ENCODE results near the gene CNTNAP2. TPM values are rescaled to one million over a fixed set of nuclear protein-coding genes. Genes with fewer than 3 reads are reported as not detected.

Gene CNTNAP2
- total and polyA plus RNA-seq, 2 of the 13 experiments (the other 11 are each of a cell fraction or from before 2014, with no cell fraction given): 0.40 to 0.42 TPM

GRCh38 chr7:147081117-147081516, 964.5 kb downstream of the CNTNAP2 start:
- no peak for DNase-seq (ENCODE audit: low spot score)
- Histone ChIP-seq H3K4me3 (replicated peaks in 1 of 3; ENCODE audit: insufficient read depth in 1 of 3, low read depth in 2 of 3, low read length in 3 of 3) (no peak overlapping the region), H3K27ac (ENCODE audit: extremely low read length, insufficient read depth, low read length) (no peak overlapping the region), H3K79me2 (ENCODE audit: insufficient read depth, low read length) (no peaks in the 10 kb centered on the region), H2AFZ (ENCODE audit: low read length) (no peak overlapping the region), H3K9ac (ENCODE audit: insufficient read depth, low read depth, low read length) (no peak overlapping the region), H3K9me3 (ENCODE audit: low read length) (peaks cover 25% of the 10 kb centered on the region), H3K4me1 (ENCODE audit: insufficient read depth, low read length) (no peaks in the 10 kb centered on the region), H3K36me3 (replicated peaks in 1 of 2; ENCODE audit: control insufficient read depth in 1 of 2, insufficient read depth in 2 of 2, low read length in 2 of 2) (no peaks in the 10 kb centered on the region), H3K4me2 (ENCODE audit: low read depth, low read length) (no peak overlapping the region), H4K20me1 (ENCODE audit: insufficient read depth, low read length) (no peaks in the 10 kb centered on the region), H3K27me3 (ENCODE audit: control insufficient read depth in 1 of 2, insufficient read depth in 2 of 2, low read length in 2 of 2) (no peaks in the 10 kb centered on the region)
- WGBS (ENCODE audit: low lambda C conversion rate): 29% methylated on average over 7 of the region's 7 CpGs
- ATAC-seq: no peak
- no peak for FAIRE-seq
- POLR2A ChIA-PET: no interaction called here
- no TSS peak for BruUV-seq (replicated peaks)
- in situ Hi-C loops (cut with HindIII; ENCODE audit: extremely low pct_ligation_motif_present, low pct_unique_long_range_greater_than_20kb) (no loop called here), intact Hi-C loops (cut with micrococcal nuclease; ENCODE audit: unreplicated experiment) (no loop called here)
- CTCF ChIA-PET (ENCODE audit: low intra/inter-chr PET ratio, low total read pairs): no interaction called here
- TF ChIP-seq ZNF230 (CRISPR knock-in tag; IDR thresholded peaks at IDR 0.05) (no peak), TFDP1 (CRISPR knock-in tag; IDR thresholded peaks at IDR 0.05; ENCODE audit: borderline replicate concordance) (no peak), SMC3 (IDR thresholded peaks at IDR 0.05; ENCODE audit: low read length) (no peak), AKAP8 (CRISPR knock-in tag; IDR thresholded peaks at IDR 0.05) (no peak), ZNF605 (CRISPR knock-in tag; IDR thresholded peaks at IDR 0.05) (no peak), IRF1 (CRISPR knock-in tag; IDR thresholded peaks at IDR 0.05; ENCODE audit: low read depth) (no peak), ATM (IDR thresholded peaks at IDR 0.05; ENCODE audit: borderline replicate concordance) (no peak), DR1 (CRISPR knock-in tag; IDR thresholded peaks at IDR 0.05) (no peak), NFRKB (IDR thresholded peaks at IDR 0.05) (no peak), ZBTB20 (CRISPR knock-in tag; IDR thresholded peaks at IDR 0.05; ENCODE audit: borderline replicate concordance, low read depth) (no peak), STAT5B (CRISPR knock-in tag; IDR thresholded peaks at IDR 0.05) (no peak), TBX2 (CRISPR knock-in tag; IDR thresholded peaks at IDR 0.05; ENCODE audit: borderline replicate concordance) (no peak)
